HK-2 (cell line): ENCODE results near the gene MPPE1.
A peak's percentile ranks its signal among the peaks of the same experiment; 100 is the strongest.

ENCODE experiments used
- DNase-seq: peaks from one replicate; pipeline ENCODE4 v3.0.0-alpha.2; 2018; ENCODE audit not compliant: unreplicated experiment

Gene MPPE1

DNA sequence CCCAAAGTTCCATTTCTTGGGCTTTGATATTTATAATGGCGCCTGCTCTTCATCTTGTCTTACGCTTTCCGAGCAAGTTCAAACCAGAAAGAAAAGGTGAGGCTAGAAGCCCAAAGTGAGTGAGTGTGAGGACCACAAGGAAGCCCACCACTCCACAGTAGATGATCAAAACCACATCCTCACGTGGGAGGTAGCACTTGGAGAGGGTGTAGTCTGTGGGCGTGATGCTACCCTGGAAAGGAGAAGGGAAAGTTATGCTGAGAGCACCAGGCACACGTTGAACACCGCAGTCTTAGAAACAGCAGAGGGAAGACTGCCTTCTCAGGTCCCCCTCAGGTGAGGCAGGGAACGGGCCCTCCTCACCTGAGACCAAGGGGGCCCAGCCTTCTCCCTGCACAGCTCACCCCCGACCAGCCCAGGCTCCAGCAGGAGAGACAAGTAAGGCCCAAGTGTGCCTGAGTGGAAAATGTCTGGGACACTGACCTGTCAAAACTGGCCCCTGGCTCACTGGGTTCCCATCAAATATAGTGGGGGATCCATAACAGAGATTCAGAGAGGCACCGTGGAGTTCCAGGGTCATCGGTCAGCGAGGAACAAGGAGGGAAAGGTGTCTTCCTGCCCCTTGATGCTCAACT lies 23.6 kb downstream of the MPPE1 start:
- no peak for DNase-seq

DNA sequence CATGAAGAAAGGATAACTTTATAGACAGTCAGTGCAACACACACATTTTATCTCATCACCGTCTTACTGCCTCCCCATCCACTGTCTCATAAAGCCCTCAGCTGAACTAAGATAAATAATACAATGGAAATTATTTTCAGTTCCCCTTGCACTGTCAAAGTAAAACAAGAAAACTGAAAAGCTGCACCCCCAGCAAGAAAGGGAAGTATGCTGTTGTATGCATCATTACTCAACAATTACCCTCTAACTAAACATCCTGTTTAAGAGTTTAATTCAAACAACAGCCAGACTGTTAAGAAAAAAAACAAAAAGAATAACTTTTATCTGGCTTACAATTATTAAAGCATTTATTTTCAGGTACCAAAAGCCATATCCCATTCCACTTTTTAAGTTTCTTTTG lies 25.0 kb downstream of the MPPE1 start:
- DNase-seq = no peak

DNA sequence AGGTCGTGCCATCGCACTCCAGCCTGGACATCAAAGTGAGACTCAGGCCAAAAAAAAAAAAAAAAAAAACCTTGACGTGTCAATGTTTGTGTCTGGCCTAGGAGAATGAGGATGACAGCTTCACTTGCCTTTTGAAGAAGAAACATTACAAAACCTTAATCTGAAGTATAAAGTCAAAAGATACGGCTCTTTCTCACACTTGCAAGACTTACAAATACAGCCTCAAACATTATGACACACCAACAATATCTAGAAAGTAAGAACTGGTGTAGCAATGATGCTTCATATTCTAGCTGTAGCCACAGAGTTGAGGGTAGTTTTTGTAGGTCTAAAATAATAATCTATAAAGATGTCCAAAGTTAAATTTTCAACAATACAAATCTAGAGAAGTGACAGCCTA lies 25.5 kb downstream of the MPPE1 start:
- DNase-seq = no peak

DNA sequence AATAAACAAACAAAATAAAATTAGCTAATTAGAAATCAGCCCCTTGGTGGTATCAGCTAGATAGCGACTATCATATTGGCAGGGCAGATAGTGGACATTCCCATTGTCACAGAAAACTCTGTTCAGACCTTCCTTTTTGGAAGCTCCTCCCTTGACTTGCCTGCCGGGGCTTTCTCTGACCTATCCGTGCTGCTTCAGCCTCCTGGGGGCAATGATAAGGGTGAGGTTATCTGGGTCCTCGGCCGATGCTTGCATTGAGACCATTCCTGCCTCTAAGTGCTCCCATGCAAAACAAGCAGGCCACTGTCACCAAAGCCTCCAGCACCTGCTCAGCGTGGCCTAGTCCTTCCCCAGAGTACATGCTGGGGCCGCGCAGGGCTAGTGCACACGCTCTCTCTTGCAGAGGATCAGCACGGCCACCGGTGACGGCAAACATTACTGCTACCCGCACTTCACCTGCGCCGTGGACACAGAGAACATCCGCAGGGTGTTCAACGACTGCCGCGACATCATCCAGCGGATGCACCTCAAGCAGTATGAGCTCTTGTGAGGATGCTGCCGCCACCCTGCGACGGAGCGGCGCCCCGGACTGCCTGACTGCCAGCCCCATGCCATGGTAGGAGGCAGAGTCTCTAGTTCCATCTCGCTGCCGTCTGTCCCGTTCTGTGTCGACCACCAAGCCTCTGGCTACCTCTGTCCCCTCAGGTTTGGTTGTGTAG lies 27.4 kb downstream of the MPPE1 start:
- no peak for DNase-seq

DNA sequence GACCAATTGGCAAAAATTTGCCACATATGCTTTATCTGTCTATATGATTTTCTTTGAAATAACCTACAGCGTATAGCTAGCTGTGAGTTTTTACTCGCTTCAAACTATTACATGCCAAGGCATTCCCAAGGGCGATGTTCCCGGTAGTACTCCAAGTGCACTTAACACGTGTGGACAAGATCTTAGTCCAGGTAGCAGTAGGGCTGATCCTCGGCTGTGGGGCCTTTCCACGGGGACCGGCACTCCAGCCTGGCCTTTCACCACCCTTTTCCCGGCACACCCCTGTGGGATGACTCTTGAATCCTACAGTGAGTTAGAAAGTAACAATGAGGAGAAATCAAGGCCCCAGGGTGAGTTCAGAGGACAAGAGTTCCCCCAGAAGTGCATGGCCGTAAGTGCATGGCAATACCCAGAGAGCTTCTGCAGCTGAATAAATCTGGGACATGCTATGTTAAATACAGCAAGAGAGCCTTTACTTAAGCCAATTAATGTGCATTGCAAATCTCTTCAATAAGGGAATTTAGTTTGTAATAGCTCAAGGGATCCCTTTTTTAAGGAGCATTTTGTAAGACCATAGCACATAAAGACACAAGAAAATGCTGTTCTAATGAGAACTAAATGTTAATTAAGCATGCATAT lies 30.5 kb downstream of the MPPE1 start:
- DNase-seq = no peak

DNA sequence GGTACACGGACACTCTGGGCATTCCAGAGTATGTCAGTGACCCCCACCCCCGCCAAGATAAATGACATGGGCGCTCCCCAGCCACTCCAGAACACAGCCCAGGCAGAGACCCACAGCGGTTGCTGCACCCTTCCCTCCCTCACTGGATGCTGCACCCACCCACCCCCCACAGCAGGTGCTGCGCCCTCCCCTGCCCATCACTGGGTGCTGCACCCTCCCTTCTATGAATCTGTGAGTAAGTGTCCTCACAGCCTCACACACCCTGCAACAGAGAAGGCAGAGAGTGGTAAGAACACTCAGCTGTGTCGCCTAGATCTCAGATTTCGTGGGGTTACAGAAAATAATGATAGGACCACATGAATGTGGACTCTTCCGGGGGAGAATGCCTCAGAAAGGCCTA lies 33.4 kb downstream of the MPPE1 start:
- DNase-seq = no peak

DNA sequence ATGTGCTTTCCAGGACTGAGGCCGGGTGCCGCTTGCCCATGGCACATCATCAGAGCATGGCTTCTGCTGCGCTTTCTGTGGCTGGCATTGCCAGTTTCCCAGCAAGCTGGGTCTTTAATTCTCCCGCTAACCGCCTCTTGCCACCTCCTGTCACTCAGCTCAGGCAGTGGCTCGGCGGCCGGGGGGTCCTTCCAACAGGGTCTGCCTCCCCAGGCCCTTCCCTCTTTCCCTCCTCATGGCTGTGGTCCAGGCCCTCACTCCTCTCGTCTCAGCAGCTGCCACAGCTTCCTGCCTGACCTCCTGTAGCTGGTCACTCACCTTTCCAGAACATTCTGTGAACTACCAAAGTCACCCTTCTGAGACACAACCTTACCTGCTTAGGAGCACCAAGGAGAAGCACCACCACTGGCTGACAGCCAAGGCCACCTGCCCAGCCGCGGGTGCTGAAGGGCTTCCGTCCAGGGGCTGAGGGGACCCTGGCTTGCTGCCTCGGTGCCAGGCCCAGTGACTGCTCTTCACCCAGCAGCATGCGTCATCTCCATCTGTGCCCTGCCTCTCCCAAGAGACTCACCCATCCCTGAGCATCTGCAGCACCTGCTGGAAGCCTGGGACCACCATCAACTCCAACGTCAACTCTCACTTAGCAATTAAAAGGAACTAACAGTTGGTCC lies 34.3 kb downstream of the MPPE1 start:
- no peak for DNase-seq

DNA sequence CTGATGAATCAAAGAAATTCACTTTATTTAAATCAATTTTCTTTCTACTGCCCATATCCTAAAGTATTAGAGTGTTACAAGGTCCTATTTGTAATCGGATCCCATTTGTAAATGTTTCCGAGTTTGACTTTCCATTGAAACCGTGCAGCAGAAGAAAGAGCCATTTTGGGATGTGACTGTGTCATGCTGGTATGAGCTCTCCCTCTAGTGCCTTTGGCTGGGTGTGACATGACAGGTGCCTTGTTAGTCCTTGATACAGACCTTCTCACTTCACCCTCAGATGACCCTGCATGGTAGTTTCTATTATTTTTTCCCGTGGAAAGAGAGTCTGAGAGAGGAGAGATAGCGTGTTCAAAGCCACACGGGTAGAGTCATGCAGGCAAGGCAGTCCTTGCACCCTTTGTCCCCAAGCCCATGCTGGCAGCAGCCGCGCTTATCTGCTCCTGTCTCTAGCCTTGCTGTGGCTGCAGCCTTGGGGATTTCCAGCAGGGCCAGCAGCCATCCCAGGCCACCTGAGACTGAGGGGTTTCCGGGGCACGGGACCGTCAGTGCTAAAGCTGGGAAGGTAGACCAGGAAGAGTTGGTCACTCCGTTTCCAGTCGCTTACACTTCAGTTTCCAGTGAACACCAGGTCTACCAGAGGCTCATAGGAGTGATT lies 35.5 kb downstream of the MPPE1 start:
- no peak for DNase-seq

DNA sequence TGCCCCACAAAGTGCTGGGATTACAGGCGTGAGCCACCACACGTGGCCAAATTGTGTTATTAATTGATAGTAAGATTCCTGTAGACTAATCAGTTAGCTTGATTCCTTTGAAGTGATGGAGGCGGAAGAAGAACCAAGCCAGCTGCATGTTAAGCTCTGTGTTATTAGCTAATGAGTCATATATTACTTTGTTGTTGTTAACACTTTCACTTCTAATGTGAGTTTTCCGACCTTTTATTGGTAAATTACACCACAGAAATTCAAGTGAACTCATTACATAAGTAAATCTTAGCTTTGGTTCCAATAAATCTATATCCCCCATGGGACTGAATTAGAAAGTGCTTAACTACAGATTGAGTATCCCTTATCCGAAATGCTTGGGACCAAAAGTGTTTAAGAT lies 36.6 kb downstream of the MPPE1 start:
- no peak for DNase-seq

DNA sequence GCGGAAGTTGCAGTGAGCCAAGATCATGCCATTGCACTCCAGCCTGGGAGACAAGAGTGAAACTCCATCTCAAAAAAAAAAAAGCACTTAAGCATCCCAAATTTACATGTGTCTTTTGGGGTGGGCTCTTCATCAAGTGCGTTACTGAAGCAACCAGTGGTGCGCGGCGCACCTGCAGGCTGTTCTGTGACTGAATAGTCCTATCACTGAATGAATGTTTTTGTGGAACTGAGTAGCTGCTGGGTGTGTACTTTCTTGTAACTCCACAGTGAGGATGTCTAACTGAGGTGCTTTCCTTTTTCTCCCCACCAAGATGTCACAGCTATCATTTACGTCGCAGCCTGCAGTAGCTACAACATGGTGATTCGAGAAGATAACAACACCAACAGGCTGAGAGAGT lies 39.9 kb downstream of the MPPE1 start:
- DNase-seq = no peak

DNA sequence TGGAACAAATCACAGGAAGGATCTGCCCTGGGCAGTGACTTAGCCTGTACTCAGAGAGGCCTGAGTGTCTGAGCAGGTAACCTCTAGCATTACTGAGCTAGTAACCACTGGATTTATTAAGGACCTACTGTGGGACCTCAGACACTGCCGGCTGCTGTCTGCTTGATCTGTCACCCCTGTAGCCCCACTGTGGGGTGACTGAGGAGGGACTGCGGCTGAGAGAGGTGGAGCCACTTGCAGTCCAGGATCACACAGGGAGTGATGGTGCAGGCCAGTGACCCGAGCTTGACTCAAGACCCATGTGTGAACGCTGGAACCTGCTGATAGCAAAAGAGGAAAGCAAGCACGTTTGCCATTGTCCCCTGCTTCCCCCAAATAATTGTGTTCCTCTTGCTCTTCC lies 41.4 kb downstream of the MPPE1 start:
- DNase-seq = no peak

DNA sequence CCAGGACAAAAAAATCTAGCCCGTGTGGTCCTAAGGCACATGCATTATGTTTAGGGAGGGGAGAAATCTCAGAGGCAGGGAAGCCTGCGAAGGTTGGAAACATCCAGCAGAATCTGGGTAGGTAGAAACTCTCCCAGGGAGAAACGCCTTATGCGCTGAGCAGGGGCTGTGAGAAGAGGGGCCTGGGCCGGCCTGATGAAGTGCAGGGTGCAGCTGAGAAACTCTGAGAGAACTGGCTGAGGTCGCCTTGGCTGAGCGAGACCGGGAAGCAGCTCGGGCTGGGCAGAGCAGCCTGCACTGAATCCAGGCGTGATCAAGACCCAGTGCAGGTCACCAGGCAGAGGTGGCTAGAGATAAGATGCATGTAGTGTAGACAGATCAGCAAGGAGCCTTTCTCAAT lies 41.8 kb downstream of the MPPE1 start:
- DNase-seq = no peak

DNA sequence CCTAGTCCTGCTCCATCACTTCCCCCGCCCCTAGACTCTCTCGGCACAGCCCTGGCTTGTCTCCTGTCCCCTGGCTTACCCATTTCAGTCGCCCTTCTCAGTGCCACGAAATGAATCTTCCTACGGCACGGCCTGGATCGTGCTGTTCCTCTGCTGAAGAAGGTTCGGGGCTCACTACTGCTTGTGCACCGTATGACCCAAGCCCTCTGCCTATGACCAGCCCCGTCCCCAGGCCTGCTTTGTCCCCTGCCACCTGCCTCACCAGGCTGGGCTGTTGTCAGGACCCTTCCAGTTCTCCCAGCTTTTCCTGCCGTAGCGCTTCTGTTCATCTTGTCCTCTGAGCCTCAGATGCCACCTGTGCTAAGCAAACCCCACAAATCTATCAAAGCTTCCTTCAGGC lies 43.0 kb downstream of the MPPE1 start:
- DNase-seq = no peak

DNA sequence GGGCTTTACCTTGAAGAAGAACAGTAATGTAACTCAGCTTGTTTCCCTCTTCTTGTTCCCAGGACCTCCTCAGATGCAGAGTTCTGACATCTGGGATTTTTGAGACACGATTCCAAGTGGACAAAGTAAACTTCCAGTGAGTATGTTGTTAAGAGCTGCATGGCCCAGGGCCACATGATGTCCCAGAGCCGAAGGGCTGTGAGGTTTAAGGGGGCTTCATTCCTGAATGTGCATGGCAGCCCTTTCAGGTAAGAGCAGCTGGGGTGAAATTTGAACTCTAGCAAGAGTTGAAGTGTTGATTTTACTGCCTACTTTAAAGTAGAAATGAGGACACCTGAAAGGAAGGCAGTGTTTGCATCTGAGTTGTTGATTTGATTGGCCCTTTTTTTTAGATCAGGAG lies 43.6 kb downstream of the MPPE1 start:
- no peak for DNase-seq

DNA sequence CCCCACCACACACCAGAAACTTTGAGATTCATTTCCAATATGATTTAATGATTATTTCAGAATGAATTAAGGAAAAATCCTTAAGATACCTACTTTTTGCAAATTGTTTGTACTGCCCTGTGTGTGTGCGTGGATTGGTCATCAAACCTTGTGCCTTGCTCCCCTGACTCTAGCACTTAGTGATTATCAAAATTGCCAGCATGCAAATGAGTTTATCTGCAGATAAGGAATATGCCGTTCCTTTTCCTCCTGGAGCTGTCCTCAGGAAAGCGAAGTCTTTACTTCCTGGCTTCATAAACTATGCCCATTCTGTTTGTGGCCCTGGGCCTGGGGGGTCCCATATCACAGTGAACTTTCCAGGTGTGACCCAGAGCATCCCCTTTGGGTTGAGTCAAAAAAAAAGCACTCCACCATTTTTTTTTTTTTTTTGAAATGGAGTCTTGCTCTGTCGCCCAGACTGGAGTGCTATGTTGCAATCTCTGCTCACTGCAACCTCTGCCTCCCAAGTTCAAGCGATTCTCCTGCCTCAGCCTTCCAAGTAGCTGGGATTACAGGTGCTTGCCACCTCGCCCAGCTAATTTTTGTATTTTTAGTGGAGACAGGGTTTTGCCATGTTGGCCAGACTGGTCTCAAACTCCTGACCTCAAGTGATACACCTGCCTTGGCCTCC lies 45.5 kb downstream of the MPPE1 start:
- no peak for DNase-seq

DNA sequence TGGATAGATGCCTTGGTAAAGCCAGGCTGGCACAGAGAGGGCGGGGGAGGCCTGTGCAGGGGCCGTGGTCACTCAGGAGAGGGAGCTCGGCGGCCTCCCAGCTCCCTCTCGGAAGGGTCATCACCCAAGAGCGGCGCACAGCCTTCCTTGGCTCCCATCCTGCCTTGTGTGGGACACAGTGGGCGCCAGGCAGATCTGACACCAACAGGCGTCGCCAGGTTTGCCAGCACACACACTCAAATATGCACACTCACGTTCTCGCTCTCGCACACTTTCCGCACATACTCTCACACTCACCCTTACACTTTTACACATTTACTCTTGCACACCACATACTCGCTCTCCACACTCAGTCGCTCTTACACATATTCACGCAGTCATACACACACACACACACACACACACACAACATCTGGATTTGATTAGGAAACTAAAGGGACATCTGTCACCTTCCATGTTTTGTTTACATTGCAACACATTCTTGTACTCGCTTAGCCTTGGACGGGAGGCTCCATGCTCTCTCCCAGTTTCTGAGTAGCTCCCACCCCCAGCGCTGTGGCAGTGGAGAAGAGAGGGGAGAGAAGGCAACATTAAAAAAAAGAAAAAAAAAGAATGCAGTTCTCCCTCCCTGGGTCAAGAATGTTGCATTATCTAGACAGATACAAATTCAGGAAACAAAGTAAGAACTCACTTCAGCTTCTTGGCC lies 46.4 kb downstream of the MPPE1 start:
- DNase-seq = no peak

DNA sequence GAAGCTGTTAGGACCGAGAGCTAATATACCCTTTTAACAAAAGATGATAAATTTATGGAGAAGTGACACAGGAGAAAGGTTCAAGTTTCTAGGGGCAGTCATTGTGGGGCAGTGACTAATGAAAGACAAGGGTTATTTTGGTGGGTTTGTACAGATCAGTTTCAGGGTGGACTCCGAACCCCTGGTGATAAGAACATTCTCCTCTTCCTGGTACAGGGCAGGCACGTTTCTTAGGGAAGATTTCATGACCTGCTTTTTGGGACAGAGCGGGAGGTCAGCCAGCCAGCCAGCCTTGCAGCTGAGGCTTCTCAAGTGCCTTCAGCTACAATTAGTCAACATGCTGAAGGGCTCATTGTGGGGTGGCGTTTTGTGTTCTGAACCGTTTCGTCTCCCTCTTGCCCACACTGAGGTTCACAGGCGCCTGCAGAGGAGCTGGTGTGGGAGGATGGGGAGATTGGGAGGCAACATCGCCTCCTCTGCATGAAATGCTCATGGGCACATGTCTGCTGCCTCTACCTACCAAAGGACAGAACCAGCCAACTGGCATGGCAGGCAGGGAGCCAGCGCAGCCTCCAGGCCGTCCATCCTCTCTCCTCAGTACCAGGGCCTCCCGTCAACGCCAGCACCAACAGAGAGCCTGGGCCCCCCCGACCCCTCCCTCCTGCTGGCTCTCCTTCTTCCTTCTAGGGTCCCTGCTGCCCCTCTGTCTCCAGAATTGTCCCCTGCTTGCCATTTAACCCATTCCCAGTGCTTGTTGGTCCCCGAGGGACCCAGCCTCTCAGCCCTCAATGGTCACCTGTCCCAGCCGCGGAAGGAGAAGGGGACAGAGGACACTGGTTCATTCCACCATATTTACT lies 47.3 kb downstream of the MPPE1 start:
- no peak for DNase-seq

DNA sequence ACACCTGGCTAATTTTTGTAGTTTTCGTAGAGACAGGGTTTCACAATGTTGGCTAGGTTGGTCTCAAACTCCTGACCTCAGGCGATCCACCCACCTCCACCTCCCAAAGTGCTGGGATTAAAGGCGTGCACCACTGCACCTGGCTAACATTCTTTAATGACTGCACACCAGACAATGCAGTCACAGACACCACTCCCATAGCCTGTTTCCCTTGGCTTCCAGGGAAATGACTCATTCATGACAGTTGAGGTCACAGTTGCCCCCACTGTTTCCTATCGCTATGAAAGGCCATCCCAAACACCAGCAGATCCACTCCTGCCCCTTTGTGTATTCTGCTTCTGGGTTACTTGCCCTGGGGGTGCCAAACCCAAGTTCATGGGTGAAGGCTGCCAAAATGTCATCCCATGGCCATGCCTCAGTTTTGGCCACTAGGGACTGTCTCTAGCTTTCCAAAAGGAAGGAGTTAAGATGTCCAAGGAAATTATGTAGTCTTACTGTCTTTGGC lies 48.2 kb downstream of the MPPE1 start:
- peak; percentile 60 for DNase-seq

DNA sequence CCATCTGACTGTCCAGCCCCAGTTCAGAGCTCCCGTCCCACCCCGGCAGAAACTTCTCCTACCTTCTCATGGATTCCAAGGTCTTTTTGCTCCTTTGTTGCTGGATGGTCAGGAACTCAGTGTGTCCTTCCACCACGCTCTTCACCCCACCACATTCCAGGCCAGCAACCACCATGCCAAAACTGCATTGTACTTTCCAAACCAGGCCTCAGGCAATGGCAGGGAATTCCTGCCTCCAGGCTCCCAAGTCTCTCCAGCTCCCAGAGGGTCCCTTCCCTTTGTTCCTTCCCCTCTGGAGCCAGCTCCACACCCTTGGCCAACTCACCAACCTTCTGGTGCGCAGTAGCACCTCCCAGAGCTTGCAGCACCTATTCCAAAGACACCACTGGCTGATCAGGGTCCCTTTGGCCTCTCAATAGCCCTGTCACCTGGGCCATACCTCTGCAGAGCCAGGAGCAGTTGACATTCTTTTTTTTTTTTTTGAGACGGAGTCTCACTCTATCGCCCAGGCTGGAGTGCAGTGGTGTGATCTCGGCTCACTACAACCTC lies 48.8 kb downstream of the MPPE1 start:
- DNase-seq = no peak
